ENCODE data around the gene REP15. TPM values are rescaled to one million over a fixed set of nuclear protein-coding genes. Genes with fewer than 3 reads are reported as not detected.

REP15 gene
- total and polyA plus RNA-seq, 7 donors: 0.54 to 251 (median 1.7) TPM

- H3K9me3 ChIP-seq: no peaks in the 10 kb centered on the region
- no peak overlapping the region for H3K4me3 ChIP-seq
- H3K4me1 ChIP-seq: no peaks in the 10 kb centered on the region
- WGBS, 2 donors: 93 to 95% methylated on average over 13 of the region's 13 CpGs
- H3K36me3 ChIP-seq: peaks cover 17 to 98% (median 38%) of the 10 kb centered on the region in 4 donors
- intact Hi-C loops (cut with DNase I): no loop called here
- no peak for DNase-seq
- H3K27ac ChIP-seq: no peak overlapping the region
- TF ChIP-seq CTCF (IDR thresholded peaks at IDR 0.05): no peak
- no peak for TF ChIP-seq POLR2AphosphoS5 (IDR thresholded peaks at IDR 0.05)
- no peak for TF ChIP-seq POLR2A (IDR thresholded peaks at IDR 0.05)
- TF ChIP-seq EP300 (IDR thresholded peaks at IDR 0.05): no peak
- H3K27me3 ChIP-seq: no peaks in the 10 kb centered on the region
Measured at GRCh38 chr12:27689558-27690180, 6.6 kb upstream of the REP15 start.

GRCh38 chr12:27693403-27693802 lies 2.8 kb upstream of the REP15 start:
- Histone ChIP-seq H3K4me1 (peaks cover 0 to 4% (median 0%) of the 10 kb centered on the region in 4 donors), H3K9me3 (no peaks in the 10 kb centered on the region), H3K27me3 (no peaks in the 10 kb centered on the region), H3K36me3 (peaks cover 10 to 75% (median 32%) of the 10 kb centered on the region in 4 donors), H3K27ac (no peak overlapping the region), H3K4me3 (no peak overlapping the region)
- TF ChIP-seq POLR2AphosphoS5 (IDR thresholded peaks at IDR 0.05) (no peak), CTCF (IDR thresholded peaks at IDR 0.05) (no peak), POLR2A (IDR thresholded peaks at IDR 0.05) (no peak)
- WGBS, 2 donors: 92 to 93% methylated on average over 2 of the region's 2 CpGs
- intact Hi-C loops (cut with DNase I): no loop called here
- DNase-seq: no peak

- TF ChIP-seq EP300 (IDR thresholded peaks at IDR 0.05) (no peak), POLR2A (IDR thresholded peaks at IDR 0.05) (no peak), POLR2AphosphoS5 (IDR thresholded peaks at IDR 0.05) (no peak), CTCF (IDR thresholded peaks at IDR 0.05) (no peak)
- peaks cover 0 to 4% (median 0%) of the 10 kb centered on the region in 4 donors for H3K4me1 ChIP-seq
Measured at GRCh38 chr12:27695556-27696292, 523 bp upstream of the REP15 start.

GRCh38 chr12:27696864-27697564 lies 767 bp downstream of the REP15 start:
- no peak for DNase-seq
- TF ChIP-seq POLR2AphosphoS5 (IDR thresholded peaks at IDR 0.05): peak in 1 of 4 donors; percentile 28
- no peak for TF ChIP-seq CTCF (IDR thresholded peaks at IDR 0.05)
- Histone ChIP-seq H3K4me1 (peaks cover 0 to 4% (median 0%) of the 10 kb centered on the region in 4 donors), H3K27ac (no peak overlapping the region), H3K4me3 (no peak overlapping the region), H3K36me3 (peaks cover 0 to 39% (median 14%) of the 10 kb centered on the region in 4 donors), H3K9me3 (no peaks in the 10 kb centered on the region), H3K27me3 (no peaks in the 10 kb centered on the region)
- intact Hi-C loops (cut with DNase I): no loop called here
- WGBS, 2 donors: 37 to 71% methylated on average over 3 of the region's 3 CpGs

More at GRCh38 chr12:27695556-27696292, 523 bp upstream of the REP15 start:
- no peak overlapping the region for H3K4me3 ChIP-seq
- WGBS, 2 donors: 51 to 74% methylated on average over 6 of the region's 6 CpGs
- H3K27me3 ChIP-seq: no peaks in the 10 kb centered on the region
- no peak for DNase-seq
- intact Hi-C loops (cut with DNase I): no loop called here
- no peak overlapping the region for H3K27ac ChIP-seq
- no peaks in the 10 kb centered on the region for H3K9me3 ChIP-seq
- peaks cover 0 to 52% (median 20%) of the 10 kb centered on the region in 4 donors for H3K36me3 ChIP-seq

Data from sigmoid colon (tissue), 7 donors.